HCT116 (cell line): ENCODE data around the gene KLF3. TPM values are rescaled to one million over a fixed set of nuclear protein-coding genes. Genes with fewer than 3 reads are reported as not detected.

Experiments used
- ATAC-seq: fragments of 200-7000 bp; cut with Tn5 transposase; 2 replicates; pipeline ENCODE4 v1.9.1; 2020; ENCODE audit warnings: mild to moderate bottlenecking, moderate library complexity
- BruUV-seq: library from RNA; stranded (reverse); fragments of 400-500 nt; replicated peaks from 2 replicates; lab custom pipeline; 2021; lab: Mats Ljungman, UMichigan
- CTCF ChIA-PET: fragments of 300-600 bp; sonication (Branson Sonifier 250); formaldehyde crosslinking; loops from one replicate; lab custom pipeline; 2021; ENCODE audit warnings: antibody characterized with exemption; lab: Charles Lee
- POLR2A ChIA-PET: fragments of 300-600, 350-600 bp; sonication (Branson Sonifier 250); formaldehyde crosslinking; loops from one replicate; lab custom pipeline; 2021; ENCODE audit warnings: antibody characterized with exemption; lab: Charles Lee
- RAD21 ChIA-PET, 2 experiments: fragments of 300-600 bp; sonication (Branson Sonifier 250); formaldehyde crosslinking; loops; one replicate each; lab custom pipeline; 2023; ENCODE audit warnings: low total read pairs in 2 of 2; ENCODE audit not compliant: uncharacterized antibody in 2 of 2, unreplicated experiment in 2 of 2, low non-redundant PET in 1 of 2; lab: Charles Lee
- DNase-seq: peaks from one replicate; pipeline ENCODE4 v3.0.0-alpha.2; 2010; ENCODE audit warnings: low read depth, low spot score
- H2AFZ ChIP-seq: fragments of 200-600 bp; shearing (Covaris generic), sonication (generic); 2 replicates; pipeline ENCODE4 v1.6.1; 2017; ENCODE audit warnings: low read depth, mixed run types, mixed read lengths, antibody characterized with exemption, low read length; ENCODE audit not compliant: poor library complexity, severe bottlenecking
- H3K27ac ChIP-seq: 2 replicates; pipeline ENCODE4 v1.5.1; 2012; ENCODE audit warnings: low read depth, low read length
- H3K27me3 ChIP-seq: fragments of 200-600 bp; sonication (generic); 2 replicates; pipeline ENCODE4 v1.6.1; 2016; ENCODE audit warnings: mixed run types, low read length, mixed read lengths; ENCODE audit not compliant: insufficient read depth
- H3K36me3 ChIP-seq, 2 experiments: fragments of 200-500 bp in 1 of 2; fragments of 200-600 bp in 1 of 2; sonication (Bioruptor generic) in 1 of 2; sonication (generic) in 1 of 2; 2 replicates each; pipeline versions ENCODE4 v1.5.1 to v1.6.1; 2014 to 2016; ENCODE audit warnings: low read length in 2 of 2, inconsistent platforms in 1 of 2, mixed read lengths in 1 of 2, mixed run types in 1 of 2; ENCODE audit not compliant: insufficient read depth in 2 of 2, control insufficient read depth in 1 of 2
- H3K4me1 ChIP-seq, 2 experiments: fragments of 200-600 bp in 1 of 2; sonication (generic) in 1 of 2; 2 replicates each; pipeline versions ENCODE4 v1.5.1 to v1.6.1; 2012 to 2017; ENCODE audit warnings: low read length in 2 of 2, inconsistent platforms in 1 of 2, mild to moderate bottlenecking in 1 of 2, mixed read lengths in 1 of 2, mixed run types in 1 of 2, moderate library complexity in 1 of 2; ENCODE audit not compliant: insufficient read depth in 2 of 2, control insufficient read depth in 1 of 2
- H3K4me2 ChIP-seq: fragments of 200-600 bp; sonication (generic); 2 replicates; pipeline ENCODE4 v1.6.1; 2017; ENCODE audit warnings: mixed run types, low read length, mixed read lengths
- H3K4me3 ChIP-seq, 2 experiments: fragments of 200-600 bp in 1 of 2; sonication (generic) in 1 of 2; replicated peaks in 1 of 2; 2 replicates each; pipeline ENCODE4 v1.5.1; 2011 to 2016; ENCODE audit warnings: low read length in 2 of 2, control low read depth in 1 of 2, low read depth in 1 of 2, mild to moderate bottlenecking in 1 of 2, mixed read lengths in 1 of 2, mixed run types in 1 of 2
- H3K79me2 ChIP-seq: fragments of 200-600 bp; sonication (generic); 2 replicates; pipeline ENCODE4 v1.6.1; 2017; ENCODE audit warnings: mild to moderate bottlenecking, mixed run types, low read length, moderate library complexity, mixed read lengths; ENCODE audit not compliant: insufficient read depth
- H3K9ac ChIP-seq: fragments of 200-600 bp; sonication (generic); 2 replicates; pipeline ENCODE4 v1.6.1; 2016; ENCODE audit warnings: low read length, mixed read lengths
- H3K9me2 ChIP-seq: fragments of 200-600 bp; sonication (generic), shearing (Covaris generic); 2 replicates; pipeline ENCODE4 v1.6.1; 2017; ENCODE audit warnings: mixed run types, mild to moderate bottlenecking, moderate library complexity; ENCODE audit not compliant: insufficient read depth
- H3K9me3 ChIP-seq, 2 experiments: fragments of 200-500 bp in 1 of 2; fragments of 200-600 bp in 1 of 2; sonication (Bioruptor generic) in 1 of 2; sonication (generic) in 1 of 2; 2 replicates each; pipeline ENCODE4 v1.6.1; 2014 to 2017; ENCODE audit warnings: low read length in 2 of 2, mixed read lengths in 2 of 2, inconsistent platforms in 1 of 2, low read depth in 1 of 2, mild to moderate bottlenecking in 1 of 2, mixed run types in 1 of 2, moderate library complexity in 1 of 2; ENCODE audit not compliant: control insufficient read depth in 1 of 2, insufficient read depth in 1 of 2
- H4K20me1 ChIP-seq: fragments of 200-600 bp; sonication (generic), shearing (Covaris generic); 2 replicates; pipeline ENCODE4 v1.6.1; 2017; ENCODE audit warnings: mixed run types, mild to moderate bottlenecking, moderate library complexity; ENCODE audit not compliant: insufficient read depth
- ATF3 ChIP-seq: IDR thresholded peaks from 2 replicates; pipeline ENCODE4 v1.6.1; 2012
- CBX3 ChIP-seq: IDR thresholded peaks from 2 replicates; pipeline ENCODE4 v1.6.1; 2012; ENCODE audit warnings: low read depth
- EGR1 ChIP-seq: IDR thresholded peaks from 2 replicates; pipeline ENCODE4 v1.6.1; 2012; ENCODE audit warnings: low read depth
- FOSL1 ChIP-seq: IDR thresholded peaks from 2 replicates; pipeline ENCODE4 v1.6.1; 2012; ENCODE audit warnings: low read depth
- JUND ChIP-seq: IDR thresholded peaks from 2 replicates; pipeline ENCODE4 v1.6.1; 2012
- MAX ChIP-seq: IDR thresholded peaks from 2 replicates; pipeline ENCODE4 v1.6.1; 2012
- RAD21 ChIP-seq: IDR thresholded peaks from 2 replicates; pipeline ENCODE4 v1.6.1; 2012; ENCODE audit warnings: low read depth, mild to moderate bottlenecking
- ZFX ChIP-seq: fragments of 450-650 bp; IDR thresholded peaks from 2 replicates; pipeline ENCODE4 v1.6.1; 2017
- intact Hi-C: fragments of 100-400 bp; cut with micrococcal nuclease; formaldehyde crosslinking; loops from 2 replicates; pipeline ENCODE4 v1.10.0; 2022
- total RNA-seq: library from RNA; stranded (reverse); gene quantifications from one replicate; pipeline ENCODE4 v1.2.1, GENCODE V29; 2021; ENCODE audit not compliant: unreplicated experiment
- TF ChIP-seq, protein P1 (sequence below), 3 experiments: fragments of 200-600 bp in 1 of 3; sonication (generic) in 1 of 3; IDR thresholded peaks in 2 of 3; conservative IDR thresholded peaks in 1 of 3; 2 replicates each; pipeline ENCODE4 v1.5.1; 2012 to 2017; ENCODE audit warnings: low read depth in 2 of 3, low read length in 2 of 3, antibody characterized with exemption in 1 of 3, borderline replicate concordance in 1 of 3, control low read depth in 1 of 3, mild to moderate bottlenecking in 1 of 3, mixed read lengths in 1 of 3, mixed run types in 1 of 3, moderate library complexity in 1 of 3; ENCODE audit not compliant: insufficient read depth in 1 of 3

The KLF3 gene
- total RNA-seq, 1 experiment from 2014 or later, result 44.2 TPM

GRCh38 chr4:38684271-38684670 is 20.3 kb downstream of the KLF3 start:
- intact Hi-C loops, result no loop called here
- no peak overlapping the region for H2AFZ ChIP-seq
- peaks cover 15 to 26% of the 10 kb centered on the region in 2 experiments; a peak in 3 of 4 replicates for H3K36me3 ChIP-seq
- H3K9me2 ChIP-seq, result no peaks in the 10 kb centered on the region
- H3K27me3 ChIP-seq, result no peaks in the 10 kb centered on the region
- no peak for DNase-seq
- TF ChIP-seq JUND, result no peak
- no peak for TF ChIP-seq CBX3
- TF ChIP-seq RAD21, result no peak
- TF ChIP-seq ATF3, result no peak
- TF ChIP-seq, protein P1, sequence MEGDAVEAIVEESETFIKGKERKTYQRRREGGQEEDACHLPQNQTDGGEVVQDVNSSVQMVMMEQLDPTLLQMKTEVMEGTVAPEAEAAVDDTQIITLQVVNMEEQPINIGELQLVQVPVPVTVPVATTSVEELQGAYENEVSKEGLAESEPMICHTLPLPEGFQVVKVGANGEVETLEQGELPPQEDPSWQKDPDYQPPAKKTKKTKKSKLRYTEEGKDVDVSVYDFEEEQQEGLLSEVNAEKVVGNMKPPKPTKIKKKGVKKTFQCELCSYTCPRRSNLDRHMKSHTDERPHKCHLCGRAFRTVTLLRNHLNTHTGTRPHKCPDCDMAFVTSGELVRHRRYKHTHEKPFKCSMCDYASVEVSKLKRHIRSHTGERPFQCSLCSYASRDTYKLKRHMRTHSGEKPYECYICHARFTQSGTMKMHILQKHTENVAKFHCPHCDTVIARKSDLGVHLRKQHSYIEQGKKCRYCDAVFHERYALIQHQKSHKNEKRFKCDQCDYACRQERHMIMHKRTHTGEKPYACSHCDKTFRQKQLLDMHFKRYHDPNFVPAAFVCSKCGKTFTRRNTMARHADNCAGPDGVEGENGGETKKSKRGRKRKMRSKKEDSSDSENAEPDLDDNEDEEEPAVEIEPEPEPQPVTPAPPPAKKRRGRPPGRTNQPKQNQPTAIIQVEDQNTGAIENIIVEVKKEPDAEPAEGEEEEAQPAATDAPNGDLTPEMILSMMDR (IDR thresholded peaks at IDR 0.05 in 2 of 3, conservative IDR thresholded peaks at IDR 0.05 in 1 of 3; ENCODE audit: borderline replicate concordance in 1 of 3, insufficient read depth in 1 of 3, low read depth in 2 of 3, low read length in 2 of 3), result no peak
- TF ChIP-seq ZFX, result no peak
- TF ChIP-seq FOSL1, result no peak
- no peak for TF ChIP-seq EGR1
- no peak for TF ChIP-seq MAX
- H3K27ac ChIP-seq, result no peak overlapping the region
- no peak overlapping the region for H3K4me3 ChIP-seq
- ATAC-seq, result no peak
- no TSS peak for BruUV-seq
- H3K4me1 ChIP-seq, result peaks cover 0 to 16% of the 10 kb centered on the region in 2 experiments; a peak in 2 of 4 replicates
- H3K79me2 ChIP-seq, result peaks cover 91% of the 10 kb centered on the region
- ChIA-PET POLR2A (no interaction called here), CTCF (interaction anchor here (1.5 kb wide), 1 partner anchor 505 kb away, joined by 9 read pairs; no protein-coding TSS in a partner anchor), RAD21 (no interaction called here)
- no peak overlapping the region for H3K4me2 ChIP-seq
- no peaks in the 10 kb centered on the region; the same call in 1 of the 2 replicates for H4K20me1 ChIP-seq
- no peaks in the 10 kb centered on the region for H3K9me3 ChIP-seq
- no peak overlapping the region for H3K9ac ChIP-seq
